Loucy (cell line): ENCODE data around the gene OR4E2.
"Not testable (repeated sequence)": the region's sequence is repeated elsewhere in the genome, so short reads cannot be mapped to it uniquely, and the experiment has no call there.

Experiments used
- H2AFZ ChIP-seq: fragments of 200-600 bp; sonication (generic); 2 replicates; pipeline ENCODE4 v1.6.0; 2016; ENCODE audit warnings: antibody characterized with exemption, mild to moderate bottlenecking, low read length, moderate library complexity
- H3F3A ChIP-seq: fragments of 200-600 bp; 2 replicates; pipeline ENCODE4 v1.6.0; 2016; ENCODE audit warnings: antibody characterized with exemption, low read depth, mild to moderate bottlenecking
- H3K27me3 ChIP-seq: fragments of 200-600 bp; sonication (generic); 2 replicates; pipeline ENCODE4 v1.6.1; 2014; ENCODE audit warnings: low read length, mild to moderate bottlenecking; ENCODE audit not compliant: insufficient read depth, poor library complexity, severe bottlenecking
- H3K36me3 ChIP-seq: fragments of 200-600 bp; sonication (generic); 2 replicates; pipeline ENCODE4 v1.6.1; 2016; ENCODE audit warnings: low read length; ENCODE audit not compliant: insufficient read depth
- H3K4me1 ChIP-seq: fragments of 200-600 bp; sonication (generic); 2 replicates; pipeline ENCODE4 v1.5.1; 2014; ENCODE audit warnings: low read length, mild to moderate bottlenecking; ENCODE audit not compliant: insufficient read depth, poor library complexity, severe bottlenecking
- H3K4me2 ChIP-seq: fragments of 200-600 bp; sonication (generic); 2 replicates; pipeline ENCODE4 v1.6.0; 2014; ENCODE audit warnings: antibody characterized with exemption, low read length, low read depth, mild to moderate bottlenecking; ENCODE audit not compliant: poor library complexity, severe bottlenecking
- H3K4me3 ChIP-seq: fragments of 200-600 bp; sonication (generic); 2 replicates; pipeline ENCODE4 v1.5.1; 2014; ENCODE audit warnings: low read length, mild to moderate bottlenecking, mixed read lengths; ENCODE audit not compliant: poor library complexity, severe bottlenecking
- H3K79me2 ChIP-seq: fragments of 200-600 bp; sonication (generic); 2 replicates; pipeline ENCODE4 v1.6.1; 2014; ENCODE audit warnings: low read length; ENCODE audit not compliant: insufficient read depth
- H3K9ac ChIP-seq: fragments of 200-600 bp; sonication (generic); 2 replicates; pipeline ENCODE4 v1.6.0; 2014; ENCODE audit warnings: mild to moderate bottlenecking, low read depth, low read length, moderate library complexity; ENCODE audit not compliant: poor library complexity, severe bottlenecking
- H3K9me2 ChIP-seq: fragments of 200-600 bp; sonication (generic); replicated peaks from 2 replicates; pipeline ENCODE4 v1.6.1; 2016; ENCODE audit warnings: low read depth, low read length, mixed read lengths
- H3K9me3 ChIP-seq: fragments of 200-600 bp; sonication (generic); 2 replicates; pipeline ENCODE4 v1.6.1; 2014; ENCODE audit warnings: mild to moderate bottlenecking, antibody characterized with exemption, low read length, low read depth; ENCODE audit not compliant: insufficient read depth
- H4K20me1 ChIP-seq: fragments of 200-600 bp; sonication (generic); 2 replicates; pipeline ENCODE4 v1.6.0; 2014; ENCODE audit warnings: antibody characterized with exemption, low read length, mild to moderate bottlenecking; ENCODE audit not compliant: insufficient read depth, poor library complexity, severe bottlenecking
- EZH2phosphoT487 ChIP-seq: fragments of 200-600 bp; IDR thresholded peaks from 2 replicates; pipeline ENCODE4 v1.6.1; 2018; ENCODE audit warnings: antibody characterized with exemption, mild to moderate bottlenecking, moderate library complexity, borderline replicate concordance
- TF ChIP-seq, protein P1 (sequence below): fragments of 200-600 bp; sonication (generic); conservative IDR thresholded peaks from 2 replicates; pipeline ENCODE4 v1.5.1; 2014; ENCODE audit warnings: mild to moderate bottlenecking, antibody characterized with exemption, low read length

The OR4E2 gene

GRCh38 chr14:21694425-21694824, 40.8 kb downstream of the OR4E2 start:
- no peak overlapping the region for H3K4me3 ChIP-seq
- H3K9me3 ChIP-seq = no peaks in the 10 kb centered on the region
- H3K36me3 ChIP-seq = no peaks in the 10 kb centered on the region
- H4K20me1 ChIP-seq = no peaks in the 10 kb centered on the region
- no peak overlapping the region for H3K4me2 ChIP-seq
- no peaks in the 10 kb centered on the region for H3K9me2 ChIP-seq
- H3K9ac ChIP-seq = no peak overlapping the region
- no peaks in the 10 kb centered on the region for H3K79me2 ChIP-seq
- no peaks in the 10 kb centered on the region for H3K4me1 ChIP-seq
- TF ChIP-seq, protein P1, sequence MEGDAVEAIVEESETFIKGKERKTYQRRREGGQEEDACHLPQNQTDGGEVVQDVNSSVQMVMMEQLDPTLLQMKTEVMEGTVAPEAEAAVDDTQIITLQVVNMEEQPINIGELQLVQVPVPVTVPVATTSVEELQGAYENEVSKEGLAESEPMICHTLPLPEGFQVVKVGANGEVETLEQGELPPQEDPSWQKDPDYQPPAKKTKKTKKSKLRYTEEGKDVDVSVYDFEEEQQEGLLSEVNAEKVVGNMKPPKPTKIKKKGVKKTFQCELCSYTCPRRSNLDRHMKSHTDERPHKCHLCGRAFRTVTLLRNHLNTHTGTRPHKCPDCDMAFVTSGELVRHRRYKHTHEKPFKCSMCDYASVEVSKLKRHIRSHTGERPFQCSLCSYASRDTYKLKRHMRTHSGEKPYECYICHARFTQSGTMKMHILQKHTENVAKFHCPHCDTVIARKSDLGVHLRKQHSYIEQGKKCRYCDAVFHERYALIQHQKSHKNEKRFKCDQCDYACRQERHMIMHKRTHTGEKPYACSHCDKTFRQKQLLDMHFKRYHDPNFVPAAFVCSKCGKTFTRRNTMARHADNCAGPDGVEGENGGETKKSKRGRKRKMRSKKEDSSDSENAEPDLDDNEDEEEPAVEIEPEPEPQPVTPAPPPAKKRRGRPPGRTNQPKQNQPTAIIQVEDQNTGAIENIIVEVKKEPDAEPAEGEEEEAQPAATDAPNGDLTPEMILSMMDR = no peak
- TF ChIP-seq EZH2phosphoT487 = no peak
- peaks cover 5% of the 10 kb centered on the region for H3K27me3 ChIP-seq
- no peak overlapping the region for H2AFZ ChIP-seq
- no peaks in the 10 kb centered on the region for H3F3A ChIP-seq

GRCh38 chr14:21697662-21698061, 44.0 kb downstream of the OR4E2 start:
- not testable (repeated sequence) for H3K79me2 ChIP-seq, H3F3A ChIP-seq, H3K4me3 ChIP-seq, H3K27me3 ChIP-seq, H3K4me1 ChIP-seq, H3K9ac ChIP-seq, H4K20me1 ChIP-seq, H3K9me3 ChIP-seq, H2AFZ ChIP-seq, H3K36me3 ChIP-seq, H3K9me2 ChIP-seq, H3K4me2 ChIP-seq

DNA sequence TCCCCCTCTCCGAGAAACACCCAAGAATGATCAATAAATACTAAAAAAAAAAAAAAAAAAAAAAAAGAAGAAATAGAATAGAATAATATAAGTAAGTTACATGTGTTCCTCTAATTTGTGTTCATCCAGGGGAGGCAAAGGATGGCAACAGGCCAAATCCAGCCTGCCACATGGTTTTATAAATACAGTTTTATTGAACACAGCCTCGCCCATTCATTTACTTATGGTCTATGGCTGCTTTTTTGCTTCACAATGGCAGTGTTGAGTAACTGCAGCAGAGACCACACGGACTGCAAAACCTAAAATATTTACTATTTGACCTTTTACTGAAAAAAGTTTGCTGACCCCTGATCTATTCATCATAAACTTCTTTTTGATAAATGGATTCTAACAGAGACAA, 44.9 kb downstream of the OR4E2 start:
- H3K9me3 ChIP-seq, H4K20me1 ChIP-seq, H3K9me2 ChIP-seq, H3K9ac ChIP-seq, H3F3A ChIP-seq, H3K4me2 ChIP-seq, H3K4me1 ChIP-seq, H3K79me2 ChIP-seq, H3K4me3 ChIP-seq, H3K27me3 ChIP-seq, H3K36me3 ChIP-seq, H2AFZ ChIP-seq: not testable (repeated sequence)

DNA sequence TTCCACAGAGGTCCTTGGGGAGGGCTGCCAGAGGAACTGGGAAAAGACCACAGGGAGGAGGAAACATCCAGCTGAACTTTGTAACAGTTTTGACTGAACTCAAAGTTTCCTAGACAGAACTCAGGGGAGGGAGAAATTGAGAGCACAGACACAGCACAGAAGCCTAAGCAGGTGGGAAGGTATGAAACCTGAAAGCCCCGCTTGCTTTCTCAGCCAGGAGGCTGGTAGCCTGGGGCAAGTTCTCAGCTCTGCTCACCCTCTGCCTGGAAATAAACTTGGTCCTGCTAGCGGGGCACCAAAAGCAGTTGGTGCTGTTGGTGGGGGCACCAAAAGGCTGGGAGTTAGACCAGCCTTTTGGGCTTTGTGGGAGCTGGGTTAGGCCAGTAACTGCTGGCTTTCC, 45.9 kb downstream of the OR4E2 start:
- H3K9me2 ChIP-seq = no peaks in the 10 kb centered on the region
- H3F3A ChIP-seq = no peaks in the 10 kb centered on the region
- H3K27me3 ChIP-seq = peaks cover 10% of the 10 kb centered on the region
- H2AFZ ChIP-seq = no peak overlapping the region
- TF ChIP-seq EZH2phosphoT487 = no peak
- TF ChIP-seq, protein P1 = no peak
- no peak overlapping the region for H3K9ac ChIP-seq
- no peaks in the 10 kb centered on the region for H3K79me2 ChIP-seq
- no peaks in the 10 kb centered on the region for H3K4me1 ChIP-seq
- H3K4me2 ChIP-seq = no peak overlapping the region
- no peak overlapping the region for H3K4me3 ChIP-seq
- H3K9me3 ChIP-seq = no peaks in the 10 kb centered on the region
- H4K20me1 ChIP-seq = no peaks in the 10 kb centered on the region
- H3K36me3 ChIP-seq = no peaks in the 10 kb centered on the region
